ENCODE measurements around the gene HCN3. TPM values are rescaled to one million over a fixed set of nuclear protein-coding genes. Genes with fewer than 3 reads are reported as not detected.

Gene HCN3
- total and polyA plus RNA-seq, 2 donors from 2014 or later = 3.3 to 4.5 TPM

- FAIRE-seq = no peak
- peak overlapping the region; percentile 92 to 98 (median 98) for H3K4me3 ChIP-seq (ENCODE audit: low read length in 3 of 3)
- H3K9ac ChIP-seq (ENCODE audit: low read length in 3 of 3) = peak overlapping the region; percentile 74 to 96 (median 89)
- H3K4me1 ChIP-seq (ENCODE audit: control insufficient read depth in 2 of 3, insufficient read depth in 2 of 3, low read depth in 1 of 3, low read length in 3 of 3) = peaks cover 0 to 6% (median 4%) of the 10 kb centered on the region in 3 donors
- H3K36me3 ChIP-seq (ENCODE audit: control insufficient read depth in 2 of 3, insufficient read depth in 3 of 3, low read length in 3 of 3) = peaks cover 6 to 29% (median 27%) of the 10 kb centered on the region in 3 donors
- peak in 3 of 5 donors; percentile 66 to 78 (median 67) for DNase-seq
- H3K9me3 ChIP-seq (ENCODE audit: control insufficient read depth in 2 of 3, insufficient read depth in 1 of 3, low read length in 3 of 3) = no peaks in the 10 kb centered on the region
- intact Hi-C loops (cut with DNase I) = no loop called here
- H3K27me3 ChIP-seq (ENCODE audit: control insufficient read depth, insufficient read depth, low read length) = no peaks in the 10 kb centered on the region
- peak overlapping the region; percentile 93 to 95 for H3K27ac ChIP-seq (ENCODE audit: low read depth in 2 of 2, low read length in 2 of 2)
- TF ChIP-seq CTCF (IDR thresholded peaks at IDR 0.05; ENCODE audit: borderline replicate concordance, extremely low read depth, insufficient read depth) = no peak
Observed at GRCh38 chr1:155272466-155273342, 4.6 kb upstream of the HCN3 start.

- H3K27me3 ChIP-seq (ENCODE audit: control insufficient read depth, insufficient read depth, low read length) = no peaks in the 10 kb centered on the region
- DNase-seq (peak; percentile 97 to 99 (median 98)), FAIRE-seq (no peak)
- no peaks in the 10 kb centered on the region for H3K9me3 ChIP-seq (ENCODE audit: control insufficient read depth in 2 of 3, insufficient read depth in 1 of 3, low read length in 3 of 3)
- H3K4me1 ChIP-seq (ENCODE audit: control insufficient read depth in 2 of 3, insufficient read depth in 2 of 3, low read depth in 1 of 3, low read length in 3 of 3) = peaks cover 0 to 14% (median 4%) of the 10 kb centered on the region in 3 donors
- peak within 1 kb of the TSS; percentile 74 to 96 (median 89) for H3K9ac ChIP-seq (ENCODE audit: low read length in 3 of 3)
- peak within 1 kb of the TSS; percentile 92 to 98 (median 98) for H3K4me3 ChIP-seq (ENCODE audit: low read length in 3 of 3)
- peak within 1 kb of the TSS; percentile 93 to 95 for H3K27ac ChIP-seq (ENCODE audit: low read depth in 2 of 2, low read length in 2 of 2)
- TF ChIP-seq CTCF (IDR thresholded peaks at IDR 0.05; ENCODE audit: borderline replicate concordance, extremely low read depth, insufficient read depth) = no peak
- peaks cover 3 to 20% (median 18%) of the 10 kb centered on the region in 3 donors for H3K36me3 ChIP-seq (ENCODE audit: control insufficient read depth in 2 of 3, insufficient read depth in 3 of 3, low read length in 3 of 3)
- intact Hi-C loops (cut with DNase I) = no loop called here
Observed at GRCh38 chr1:155273343-155274245, 3.7 kb upstream of the HCN3 start, which contains the start of gene CLK2. Gene CLK2, minus strand, starts transcription at chr1:155273504. Its CDS starts 2,527 bp downstream, at chr1:155270977.

- intact Hi-C loops (cut with DNase I) = no loop called here
- peak; percentile 1 for TF ChIP-seq CTCF (IDR thresholded peaks at IDR 0.05; ENCODE audit: borderline replicate concordance, extremely low read depth, insufficient read depth)
- Histone ChIP-seq H3K4me1 (ENCODE audit: control insufficient read depth in 2 of 3, insufficient read depth in 2 of 3, low read depth in 1 of 3, low read length in 3 of 3) (peaks cover 0 to 9% (median 0%) of the 10 kb centered on the region in 3 donors), H3K36me3 (ENCODE audit: control insufficient read depth in 2 of 3, insufficient read depth in 3 of 3, low read length in 3 of 3) (no peaks in the 10 kb centered on the region), H3K9ac (ENCODE audit: low read length in 3 of 3) (peak overlapping the region in 1 of 3 donors; percentile 51), H3K9me3 (ENCODE audit: control insufficient read depth in 2 of 3, insufficient read depth in 1 of 3, low read length in 3 of 3) (no peaks in the 10 kb centered on the region), H3K27ac (ENCODE audit: low read depth in 2 of 2, low read length in 2 of 2) (no peak overlapping the region), H3K4me3 (ENCODE audit: low read length in 3 of 3) (peak overlapping the region; percentile 58 to 69 (median 64)), H3K27me3 (ENCODE audit: control insufficient read depth, insufficient read depth, low read length) (no peaks in the 10 kb centered on the region)
- FAIRE-seq (no peak), DNase-seq (peak; percentile 88 to 93 (median 91))
Observed at GRCh38 chr1:155277902-155278688, 832 bp downstream of the HCN3 start.
